ENCODE results near the gene PHF20.

DNA sequence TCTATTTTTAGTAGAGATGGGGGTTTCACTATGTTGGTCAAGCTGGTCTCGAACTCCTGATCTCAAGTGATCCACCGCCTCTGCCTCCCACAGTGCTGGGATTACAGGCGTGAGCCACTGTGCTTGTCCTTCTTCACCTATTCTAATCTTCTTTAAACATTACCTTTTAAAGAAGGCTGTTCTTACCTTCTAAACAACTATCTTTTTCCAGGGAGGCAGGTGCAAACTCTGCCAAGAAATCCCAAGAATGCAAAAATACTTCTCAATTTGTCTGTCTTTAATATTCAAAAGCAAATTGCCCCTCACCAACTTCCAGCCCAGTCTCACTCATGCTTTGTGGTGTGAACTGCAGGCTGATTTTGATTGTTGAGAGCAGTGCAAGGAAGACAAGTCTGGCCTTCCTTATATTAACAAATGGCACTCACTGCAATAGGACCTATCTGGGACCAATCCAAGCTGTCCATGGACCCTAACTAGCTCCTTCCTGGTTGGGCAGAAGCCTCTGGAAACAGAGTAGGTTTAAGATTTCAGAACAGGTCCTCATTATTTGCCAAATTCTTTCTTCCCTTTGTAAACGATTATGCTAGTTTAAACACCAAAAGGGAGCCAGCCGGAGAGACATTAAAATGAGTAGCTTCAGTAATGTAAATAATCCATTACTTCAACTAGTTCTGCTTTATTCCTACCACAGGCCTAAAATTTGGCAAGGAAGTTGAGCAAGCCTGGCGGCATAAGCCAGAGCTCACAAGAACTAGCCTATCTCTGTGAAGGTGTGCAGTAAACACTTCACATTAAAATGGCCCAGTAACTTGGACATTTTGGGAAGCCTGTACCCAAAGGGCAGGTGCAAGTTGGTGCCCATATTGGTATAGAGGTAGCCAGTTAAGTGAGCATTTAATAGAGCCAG is 180.9 kb downstream of the PHF20 start:
- no peak for TF ChIP-seq EZH2 (IDR thresholded peaks at IDR 0.05; ENCODE audit: low read length, unreplicated experiment)
- TF ChIP-seq, protein P1, sequence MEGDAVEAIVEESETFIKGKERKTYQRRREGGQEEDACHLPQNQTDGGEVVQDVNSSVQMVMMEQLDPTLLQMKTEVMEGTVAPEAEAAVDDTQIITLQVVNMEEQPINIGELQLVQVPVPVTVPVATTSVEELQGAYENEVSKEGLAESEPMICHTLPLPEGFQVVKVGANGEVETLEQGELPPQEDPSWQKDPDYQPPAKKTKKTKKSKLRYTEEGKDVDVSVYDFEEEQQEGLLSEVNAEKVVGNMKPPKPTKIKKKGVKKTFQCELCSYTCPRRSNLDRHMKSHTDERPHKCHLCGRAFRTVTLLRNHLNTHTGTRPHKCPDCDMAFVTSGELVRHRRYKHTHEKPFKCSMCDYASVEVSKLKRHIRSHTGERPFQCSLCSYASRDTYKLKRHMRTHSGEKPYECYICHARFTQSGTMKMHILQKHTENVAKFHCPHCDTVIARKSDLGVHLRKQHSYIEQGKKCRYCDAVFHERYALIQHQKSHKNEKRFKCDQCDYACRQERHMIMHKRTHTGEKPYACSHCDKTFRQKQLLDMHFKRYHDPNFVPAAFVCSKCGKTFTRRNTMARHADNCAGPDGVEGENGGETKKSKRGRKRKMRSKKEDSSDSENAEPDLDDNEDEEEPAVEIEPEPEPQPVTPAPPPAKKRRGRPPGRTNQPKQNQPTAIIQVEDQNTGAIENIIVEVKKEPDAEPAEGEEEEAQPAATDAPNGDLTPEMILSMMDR (conservative IDR thresholded peaks at IDR 0.05; ENCODE audit: low read depth, low read length): no peak
- TF ChIP-seq EZH2phosphoT487 (IDR thresholded peaks at IDR 0.05; ENCODE audit: borderline replicate concordance, low read length): no peak
